Measurements from ENCODE around the gene ACVR1B. TPM values are rescaled to one million over a fixed set of nuclear protein-coding genes. Genes with fewer than 3 reads are reported as not detected.

ACVR1B gene
- total and polyA plus RNA-seq, 9 of the 15 experiments (the other 6 are each of a cell fraction or from before 2014, with no cell fraction given) = 0.97 to 15.1 (median 6.8) TPM

DNA sequence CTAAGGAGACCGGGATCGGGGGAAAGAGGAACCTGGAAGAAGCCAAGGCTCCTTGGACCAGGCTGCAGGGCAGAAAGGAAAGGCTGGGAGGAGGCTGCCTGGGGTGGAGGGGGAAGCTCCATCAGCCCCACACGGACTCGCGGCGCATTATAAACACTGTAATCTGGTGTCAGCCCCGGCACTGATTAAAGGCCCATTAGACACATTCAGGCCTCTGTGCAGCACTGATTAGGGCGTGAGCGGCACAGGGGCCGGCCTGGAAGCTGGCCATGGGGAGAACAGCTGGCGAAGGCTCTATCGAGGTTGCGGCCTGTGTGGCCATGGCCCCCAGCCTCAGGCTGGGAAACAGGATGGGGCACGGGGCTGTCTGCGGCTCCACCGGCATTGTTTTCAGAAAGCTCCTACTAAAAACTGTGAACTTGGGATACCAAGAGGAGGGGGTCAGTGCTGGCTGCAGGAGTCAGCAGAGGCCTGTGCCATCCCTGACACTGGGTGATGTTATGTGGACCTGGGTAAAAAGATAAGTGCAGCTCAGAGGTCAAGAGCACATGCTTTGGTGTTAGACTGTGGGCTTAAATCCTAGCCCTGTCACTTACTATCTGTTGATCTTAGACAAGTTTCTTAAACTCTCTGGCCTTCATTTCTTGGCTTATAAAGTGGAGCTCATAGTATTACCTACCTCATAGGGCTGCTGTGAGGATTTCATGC, 33.6 kb upstream of the ACVR1B start (continued):
- TF ChIP-seq, protein P1, sequence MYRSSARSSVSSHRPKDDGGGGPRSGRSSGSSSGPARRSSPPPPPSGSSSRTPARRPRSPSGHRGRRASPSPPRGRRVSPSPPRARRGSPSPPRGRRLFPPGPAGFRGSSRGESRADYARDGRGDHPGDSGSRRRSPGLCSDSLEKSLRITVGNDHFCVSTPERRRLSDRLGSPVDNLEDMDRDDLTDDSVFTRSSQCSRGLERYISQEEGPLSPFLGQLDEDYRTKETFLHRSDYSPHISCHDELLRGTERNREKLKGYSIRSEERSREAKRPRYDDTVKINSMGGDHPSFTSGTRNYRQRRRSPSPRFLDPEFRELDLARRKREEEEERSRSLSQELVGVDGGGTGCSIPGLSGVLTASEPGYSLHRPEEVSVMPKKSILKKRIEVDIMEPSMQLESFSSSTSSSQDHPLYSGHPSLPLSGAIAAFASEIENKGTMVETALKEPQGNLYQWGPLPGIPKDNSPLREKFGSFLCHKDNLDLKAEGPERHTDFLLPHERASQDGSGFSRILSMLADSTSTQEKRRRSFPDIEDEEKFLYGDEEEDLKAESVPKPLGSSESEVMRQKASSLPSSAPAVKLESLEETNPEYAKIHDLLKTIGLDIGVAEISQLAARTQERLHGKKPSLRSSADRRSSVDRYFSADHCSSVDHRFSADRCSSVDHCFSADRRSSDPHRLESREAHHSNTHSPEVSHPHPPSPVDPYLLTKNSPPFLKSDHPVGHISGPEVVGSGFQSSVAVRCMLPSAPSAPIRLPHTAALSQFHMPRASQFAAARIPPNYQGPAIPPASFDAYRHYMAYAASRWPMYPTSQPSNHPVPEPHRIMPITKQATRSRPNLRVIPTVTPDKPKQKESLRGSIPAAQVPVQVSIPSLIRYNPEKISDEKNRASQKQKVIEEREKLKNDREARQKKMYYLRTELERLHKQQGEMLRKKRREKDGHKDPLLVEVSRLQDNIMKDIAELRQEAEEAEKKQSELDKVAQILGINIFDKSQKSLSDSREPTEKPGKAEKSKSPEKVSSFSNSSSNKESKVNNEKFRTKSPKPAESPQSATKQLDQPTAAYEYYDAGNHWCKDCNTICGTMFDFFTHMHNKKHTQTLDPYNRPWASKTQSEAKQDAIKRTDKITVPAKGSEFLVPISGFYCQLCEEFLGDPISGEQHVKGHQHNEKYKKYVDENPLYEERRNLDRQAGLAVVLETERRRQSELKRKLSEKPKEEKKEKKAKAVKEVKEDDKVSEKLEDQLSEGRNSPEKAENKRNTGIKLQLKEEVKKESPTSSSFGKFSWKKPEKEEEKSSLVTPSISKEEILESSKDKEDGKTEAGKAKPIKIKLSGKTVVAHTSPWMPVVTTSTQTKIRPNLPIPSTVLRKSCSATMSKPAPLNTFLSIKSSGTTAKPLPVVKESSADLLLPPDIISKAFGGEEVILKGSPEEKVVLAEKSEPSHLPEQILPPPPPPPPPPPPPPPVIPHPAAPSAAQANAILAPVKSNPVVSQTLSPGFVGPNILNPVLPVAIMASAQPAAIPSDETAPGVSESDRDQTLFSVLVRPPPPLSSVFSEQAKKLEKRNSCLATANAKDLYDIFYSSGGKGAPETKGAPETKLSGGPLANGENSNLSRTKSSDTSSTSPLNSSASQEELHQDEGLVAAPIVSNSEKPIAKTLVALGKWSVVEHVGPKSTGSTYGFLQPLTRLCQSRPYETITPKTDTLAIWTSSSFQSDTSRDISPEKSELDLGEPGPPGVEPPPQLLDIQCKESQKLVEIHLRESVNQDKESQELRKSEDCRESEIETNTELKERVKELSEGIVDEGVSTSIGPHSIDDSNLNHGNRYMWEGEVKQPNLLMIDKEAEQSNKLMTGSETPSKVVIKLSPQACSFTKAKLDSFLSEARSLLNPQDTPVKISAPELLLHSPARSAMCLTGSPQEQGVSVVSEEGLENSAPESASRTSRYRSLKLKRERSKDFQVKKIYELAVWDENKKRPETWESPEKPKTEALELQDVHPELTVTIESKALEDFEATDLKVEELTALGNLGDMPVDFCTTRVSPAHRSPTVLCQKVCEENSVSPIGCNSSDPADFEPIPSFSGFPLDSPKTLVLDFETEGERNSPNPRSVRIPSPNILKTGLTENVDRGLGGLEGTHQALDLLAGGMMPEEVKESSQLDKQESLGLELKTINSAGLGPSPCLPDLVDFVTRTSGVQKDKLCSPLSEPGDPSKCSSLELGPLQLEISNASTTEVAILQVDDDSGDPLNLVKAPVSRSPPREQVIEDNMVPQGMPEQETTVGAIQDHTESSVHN (IDR thresholded peaks at IDR 0.05; ENCODE audit: borderline replicate concordance in 1 of 2, low read depth in 1 of 2) = no peak
- TF ChIP-seq NR2C1 (IDR thresholded peaks at IDR 0.05) (no peak; the same call in 1 of the 2 replicates), NR2C1 (tag; IDR thresholded peaks at IDR 0.05) (0 out of 2 replicates have a peak, but pooled peaks have one; percentile 21), ZNF589 (CRISPR knock-in tag; IDR thresholded peaks at IDR 0.05; ENCODE audit: low read depth) (peak; percentile 88), FOXA1 (IDR thresholded peaks at IDR 0.05; ENCODE audit: borderline replicate concordance) (no peak), BHLHE40 (IDR thresholded peaks at IDR 0.05; ENCODE audit: low read length) (peak; percentile 83), HNRNPK (IDR thresholded peaks at IDR 0.05; ENCODE audit: low read depth, low read length, poor library complexity, severe bottlenecking) (no peak), MYNN (IDR thresholded peaks at IDR 0.05) (peak; percentile 64; the same call in 1 of the 2 replicates), MYNN (CRISPR knock-in tag; IDR thresholded peaks at IDR 0.05) (no peak), CHCHD3 (CRISPR knock-in tag; IDR thresholded peaks at IDR 0.05) (no peak), ZNF24 (IDR thresholded peaks at IDR 0.05) (no peak), ZNF143 (CRISPR knock-in tag; IDR thresholded peaks at IDR 0.05) (peak; percentile 25; the same call in 1 of the 2 replicates), CREM (IDR thresholded peaks at IDR 0.05; ENCODE audit: low read depth) (peak; percentile 67; the same call in 1 of the 2 replicates)
- TF ChIP-seq, protein P2, sequence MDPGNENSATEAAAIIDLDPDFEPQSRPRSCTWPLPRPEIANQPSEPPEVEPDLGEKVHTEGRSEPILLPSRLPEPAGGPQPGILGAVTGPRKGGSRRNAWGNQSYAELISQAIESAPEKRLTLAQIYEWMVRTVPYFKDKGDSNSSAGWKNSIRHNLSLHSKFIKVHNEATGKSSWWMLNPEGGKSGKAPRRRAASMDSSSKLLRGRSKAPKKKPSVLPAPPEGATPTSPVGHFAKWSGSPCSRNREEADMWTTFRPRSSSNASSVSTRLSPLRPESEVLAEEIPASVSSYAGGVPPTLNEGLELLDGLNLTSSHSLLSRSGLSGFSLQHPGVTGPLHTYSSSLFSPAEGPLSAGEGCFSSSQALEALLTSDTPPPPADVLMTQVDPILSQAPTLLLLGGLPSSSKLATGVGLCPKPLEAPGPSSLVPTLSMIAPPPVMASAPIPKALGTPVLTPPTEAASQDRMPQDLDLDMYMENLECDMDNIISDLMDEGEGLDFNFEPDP (CRISPR knock-in tag; IDR thresholded peaks at IDR 0.05) = no peak
- TF ChIP-seq, protein P3, sequence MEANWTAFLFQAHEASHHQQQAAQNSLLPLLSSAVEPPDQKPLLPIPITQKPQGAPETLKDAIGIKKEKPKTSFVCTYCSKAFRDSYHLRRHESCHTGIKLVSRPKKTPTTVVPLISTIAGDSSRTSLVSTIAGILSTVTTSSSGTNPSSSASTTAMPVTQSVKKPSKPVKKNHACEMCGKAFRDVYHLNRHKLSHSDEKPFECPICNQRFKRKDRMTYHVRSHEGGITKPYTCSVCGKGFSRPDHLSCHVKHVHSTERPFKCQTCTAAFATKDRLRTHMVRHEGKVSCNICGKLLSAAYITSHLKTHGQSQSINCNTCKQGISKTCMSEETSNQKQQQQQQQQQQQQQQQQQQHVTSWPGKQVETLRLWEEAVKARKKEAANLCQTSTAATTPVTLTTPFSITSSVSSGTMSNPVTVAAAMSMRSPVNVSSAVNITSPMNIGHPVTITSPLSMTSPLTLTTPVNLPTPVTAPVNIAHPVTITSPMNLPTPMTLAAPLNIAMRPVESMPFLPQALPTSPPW (CRISPR knock-in tag; IDR thresholded peaks at IDR 0.05) = peak; percentile 58
- TF ChIP-seq, protein P4, sequence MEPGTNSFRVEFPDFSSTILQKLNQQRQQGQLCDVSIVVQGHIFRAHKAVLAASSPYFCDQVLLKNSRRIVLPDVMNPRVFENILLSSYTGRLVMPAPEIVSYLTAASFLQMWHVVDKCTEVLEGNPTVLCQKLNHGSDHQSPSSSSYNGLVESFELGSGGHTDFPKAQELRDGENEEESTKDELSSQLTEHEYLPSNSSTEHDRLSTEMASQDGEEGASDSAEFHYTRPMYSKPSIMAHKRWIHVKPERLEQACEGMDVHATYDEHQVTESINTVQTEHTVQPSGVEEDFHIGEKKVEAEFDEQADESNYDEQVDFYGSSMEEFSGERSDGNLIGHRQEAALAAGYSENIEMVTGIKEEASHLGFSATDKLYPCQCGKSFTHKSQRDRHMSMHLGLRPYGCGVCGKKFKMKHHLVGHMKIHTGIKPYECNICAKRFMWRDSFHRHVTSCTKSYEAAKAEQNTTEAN (CRISPR knock-in tag; IDR thresholded peaks at IDR 0.05) = no peak
